DMS114 treated with DMSO at 0.1 percent for 48 hours (cell line): Measurements from ENCODE around the gene STX5.
"Not testable (repeated sequence)": the region's sequence is repeated elsewhere in the genome, so short reads cannot be mapped to it uniquely, and the experiment has no call there.

Source experiments
- DNase-seq: peaks from one replicate; lab custom pipeline; 2025; ENCODE audit not compliant: unreplicated experiment; lab: John Stamatoyannopoulos, UW

STX5 gene

DNA sequence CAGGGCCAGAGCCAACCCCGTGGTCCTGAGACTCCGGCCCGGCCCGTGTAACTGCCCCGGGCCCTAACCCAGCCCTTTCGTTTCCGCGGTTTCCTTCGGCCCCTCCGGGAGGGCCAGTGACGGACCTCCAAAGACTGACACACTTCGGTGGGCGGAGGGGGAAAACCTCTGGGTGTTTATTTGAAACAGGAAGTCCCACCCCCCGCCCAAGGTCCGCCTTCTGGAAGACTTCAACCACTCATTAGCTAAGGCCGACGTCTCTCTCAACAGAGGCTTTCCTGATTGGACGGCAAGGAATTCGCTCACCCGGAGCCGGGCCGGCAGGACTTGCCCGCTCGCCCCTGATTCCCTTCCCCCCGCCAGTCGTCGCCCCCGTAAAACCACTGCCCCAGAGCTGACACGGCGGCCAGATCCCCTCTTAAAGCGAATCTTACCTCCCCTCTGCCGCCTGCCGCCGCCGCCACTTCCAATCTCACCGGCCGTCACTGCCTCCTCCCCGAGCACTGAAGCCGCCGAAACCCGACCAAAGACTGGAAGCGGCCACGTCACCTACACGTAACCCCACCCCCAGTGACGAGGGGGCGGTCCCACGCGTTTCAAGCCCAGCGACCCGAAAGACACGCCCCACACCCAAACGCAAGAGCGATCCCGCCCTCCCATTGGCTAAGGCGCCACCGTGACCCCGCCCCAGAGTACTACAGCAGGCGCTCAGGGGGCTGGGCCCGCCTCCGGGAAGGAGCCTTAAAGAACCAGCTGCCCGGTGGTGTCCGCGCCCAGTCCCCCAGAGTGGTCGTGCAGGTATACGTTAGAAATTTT lies at the start of gene STX5:
Gene STX5 (minus strand): TSS at position 532 of the 816 bp plus-strand sequence. CDS start 808 bp downstream, outside the sequence.
- peak; percentile 95 for DNase-seq

GRCh38 chr11:62880803-62881578 lies 49.1 kb upstream of the STX5 start, which contains the start of gene SLC3A2:
Gene SLC3A2 (plus strand): TSS chr11:62880896. CDS start chr11:62881024, 128 bp downstream.
- DNase-seq: peak; percentile 52

DNA sequence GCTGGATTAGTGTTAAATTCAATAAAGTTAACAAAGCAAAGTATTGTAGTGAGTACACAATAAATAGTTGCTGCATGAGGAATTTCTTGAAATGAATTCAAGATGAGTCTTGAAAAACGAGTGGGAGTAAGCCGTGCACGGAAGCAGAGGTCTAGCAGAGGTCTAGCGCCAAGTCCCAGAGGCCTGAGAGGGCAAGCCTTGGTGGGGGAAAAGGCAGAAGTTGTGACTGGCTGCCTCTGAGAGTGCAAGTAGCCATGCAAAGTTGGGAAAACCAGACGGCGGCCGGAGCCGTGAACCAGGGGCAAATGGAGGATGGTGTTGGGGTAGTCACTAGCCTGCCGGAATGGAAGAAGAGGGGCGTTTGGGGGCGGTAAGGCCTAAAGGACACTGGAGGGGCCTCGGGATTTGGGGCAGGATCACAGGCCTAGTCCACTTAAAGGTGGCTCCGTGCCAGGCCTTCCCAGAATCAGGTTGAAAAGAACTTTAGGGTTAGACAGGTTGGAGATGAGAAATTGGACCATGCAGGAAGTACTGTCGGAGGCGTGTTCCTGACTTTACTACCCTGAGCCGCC lies 48.5 kb upstream of the STX5 start:
- DNase-seq: peak; percentile 55

- DNase-seq: no peak
Observed at GRCh38 chr11:62879235-62879978, 47.6 kb upstream of the STX5 start.

DNA sequence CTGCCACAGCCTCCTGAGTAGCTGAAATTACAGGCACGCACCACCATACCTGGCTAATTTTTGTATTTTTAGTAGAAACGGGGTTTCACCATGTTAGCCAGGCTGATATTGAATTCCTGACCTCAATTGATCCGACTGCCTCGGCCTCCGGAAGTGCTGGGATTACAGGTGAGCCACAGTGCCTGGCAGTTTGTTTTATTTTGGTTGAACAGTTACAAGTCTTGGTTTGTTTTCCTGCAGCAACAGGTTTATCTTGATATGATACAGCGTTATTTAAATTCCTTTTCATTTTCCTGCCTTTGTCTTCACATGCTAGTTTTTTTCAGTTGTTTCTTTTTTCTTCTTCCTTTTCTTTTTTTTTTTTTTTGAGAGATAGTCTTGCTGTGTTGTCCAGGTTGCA lies 44.9 kb upstream of the STX5 start:
- DNase-seq: no peak

GRCh38 chr11:62875698-62876478 lies 44.0 kb upstream of the STX5 start:
- DNase-seq: no peak

DNA sequence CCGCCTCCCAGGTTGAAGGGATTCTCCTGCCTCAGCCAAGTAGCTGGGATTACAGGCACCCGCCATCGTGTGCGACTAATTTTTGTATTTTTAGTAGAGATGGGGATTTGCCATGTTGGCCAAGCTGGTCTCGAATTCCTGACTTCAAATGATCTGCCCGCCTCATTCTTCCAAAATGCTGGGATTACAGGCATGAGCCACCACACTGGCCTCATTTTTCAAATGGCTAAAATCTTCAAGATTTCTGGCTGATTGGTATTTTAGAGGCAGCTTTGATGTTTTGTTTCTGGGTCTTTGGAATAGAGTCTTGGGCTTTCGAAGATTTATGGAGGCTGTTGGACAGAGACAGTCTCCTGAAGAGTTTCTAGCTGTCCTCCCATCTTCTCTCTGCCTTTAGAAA lies 43.0 kb upstream of the STX5 start:
- DNase-seq: no peak

GRCh38 chr11:62865635-62866034 lies 33.8 kb upstream of the STX5 start:
- no peak for DNase-seq

DNA sequence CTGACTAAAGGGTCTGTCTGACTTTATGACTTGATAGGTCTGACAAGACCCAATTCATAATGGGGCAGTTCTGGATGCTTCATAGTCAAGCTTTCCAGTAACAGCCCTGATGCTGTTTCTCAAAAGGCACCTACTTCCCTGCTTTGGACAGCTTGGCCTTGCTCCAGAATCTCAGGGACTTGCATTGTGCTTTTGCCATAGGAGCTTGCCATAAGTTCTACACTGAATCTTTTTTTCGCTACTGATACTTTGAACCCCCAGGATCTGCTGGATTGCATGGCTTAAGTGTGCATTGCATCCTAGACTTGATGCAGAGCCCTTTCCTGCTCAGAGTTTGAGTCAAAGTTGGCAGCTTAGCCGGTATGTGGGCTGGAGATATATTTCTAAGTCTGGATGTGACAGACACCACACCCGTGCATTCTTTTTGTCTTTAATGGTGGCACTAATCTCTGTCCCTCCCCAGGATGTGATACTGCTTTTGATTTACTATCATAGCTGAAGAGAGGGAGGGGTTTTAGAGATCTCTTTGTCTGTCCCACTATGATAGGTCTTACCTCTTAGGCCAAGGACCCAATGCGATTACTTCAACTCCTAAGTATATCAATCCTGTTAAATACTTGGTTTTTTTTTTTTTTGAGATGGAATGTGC lies 32.0 kb upstream of the STX5 start:
- DNase-seq: no peak

- DNase-seq: not testable (repeated sequence)
Observed at GRCh38 chr11:62861564-62862192, 29.8 kb upstream of the STX5 start.

DNA sequence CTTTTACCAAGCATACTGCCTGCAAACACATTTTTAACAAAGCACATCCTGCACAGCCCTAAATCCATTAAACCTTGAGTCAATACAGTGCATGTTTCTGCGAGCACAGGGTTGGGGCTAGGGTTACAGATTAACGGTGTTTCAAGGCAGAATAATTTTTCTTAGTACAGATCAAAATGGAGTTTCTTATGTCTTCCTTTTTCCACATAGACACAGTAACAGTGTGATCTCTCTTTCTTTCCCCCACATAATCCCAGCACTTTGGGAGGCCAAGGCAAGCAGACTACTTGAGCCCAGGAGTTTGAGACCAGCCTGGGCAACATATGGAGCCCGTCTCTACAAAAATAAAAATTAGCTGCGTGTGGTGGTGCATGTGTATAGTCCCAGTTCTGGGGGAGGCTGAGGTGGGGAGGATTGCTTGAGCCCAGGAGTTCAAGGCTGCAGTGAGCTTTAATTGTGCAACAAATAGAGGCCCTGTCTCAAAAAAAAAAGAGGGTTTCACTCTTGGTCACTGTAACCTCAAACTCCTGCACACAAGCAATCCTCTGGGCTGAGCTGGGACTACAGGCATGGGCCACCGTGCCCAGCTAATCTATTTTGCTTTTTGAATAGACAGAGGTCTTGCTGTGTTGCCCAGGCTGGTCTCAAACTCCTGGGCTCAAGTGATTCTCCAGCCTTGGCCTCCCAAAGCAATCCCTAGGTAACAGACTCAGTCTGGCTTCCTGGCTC lies 29.1 kb upstream of the STX5 start:
- DNase-seq: no peak

- not testable (repeated sequence) for DNase-seq
Observed at GRCh38 chr11:62859281-62859703, 27.4 kb upstream of the STX5 start.

DNA sequence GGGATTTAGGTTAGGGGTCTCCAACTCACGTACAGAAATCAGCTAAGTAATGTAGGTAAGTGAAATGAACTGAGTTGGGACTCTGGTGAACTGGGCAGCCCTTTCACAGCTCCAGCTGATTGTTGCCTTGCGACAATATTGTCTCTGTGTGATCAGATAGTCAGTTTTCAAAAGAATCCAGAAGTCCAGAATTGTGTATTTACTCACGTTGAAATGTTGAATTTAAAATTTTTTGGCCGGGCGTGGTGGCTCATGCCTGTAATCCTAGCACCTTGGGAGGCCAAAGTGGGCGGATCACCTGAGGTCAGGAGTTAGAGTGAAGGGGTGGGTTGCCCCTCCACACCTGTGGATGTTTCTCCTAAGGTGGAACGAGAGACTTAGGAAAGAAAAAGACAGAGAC lies 26.4 kb upstream of the STX5 start:
- no peak for DNase-seq

DNA sequence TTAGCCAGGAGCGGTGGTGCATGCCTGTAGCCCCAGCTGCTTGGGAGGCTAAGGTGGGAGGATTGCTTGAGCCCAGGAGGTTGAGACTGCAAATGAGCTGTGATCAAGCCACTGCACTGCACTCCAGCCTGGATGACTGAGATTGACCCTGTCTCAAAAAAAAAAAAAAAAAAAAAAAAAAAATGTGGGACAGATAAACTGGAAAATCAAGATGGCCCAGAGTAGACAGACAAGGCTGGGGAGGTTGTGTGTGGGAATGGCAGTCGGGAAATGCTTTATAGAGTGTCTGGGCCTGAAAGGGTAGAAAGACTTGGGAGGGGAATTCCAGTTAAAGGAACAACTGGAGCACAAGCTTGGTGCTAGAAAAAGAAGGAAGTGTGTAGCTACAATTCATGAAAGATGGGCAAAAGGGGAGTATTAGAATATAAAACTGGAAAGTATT lies 25.7 kb upstream of the STX5 start:
- no peak for DNase-seq

- no peak for DNase-seq
Observed at GRCh38 chr11:62856333-62856895, 24.6 kb upstream of the STX5 start.

DNA sequence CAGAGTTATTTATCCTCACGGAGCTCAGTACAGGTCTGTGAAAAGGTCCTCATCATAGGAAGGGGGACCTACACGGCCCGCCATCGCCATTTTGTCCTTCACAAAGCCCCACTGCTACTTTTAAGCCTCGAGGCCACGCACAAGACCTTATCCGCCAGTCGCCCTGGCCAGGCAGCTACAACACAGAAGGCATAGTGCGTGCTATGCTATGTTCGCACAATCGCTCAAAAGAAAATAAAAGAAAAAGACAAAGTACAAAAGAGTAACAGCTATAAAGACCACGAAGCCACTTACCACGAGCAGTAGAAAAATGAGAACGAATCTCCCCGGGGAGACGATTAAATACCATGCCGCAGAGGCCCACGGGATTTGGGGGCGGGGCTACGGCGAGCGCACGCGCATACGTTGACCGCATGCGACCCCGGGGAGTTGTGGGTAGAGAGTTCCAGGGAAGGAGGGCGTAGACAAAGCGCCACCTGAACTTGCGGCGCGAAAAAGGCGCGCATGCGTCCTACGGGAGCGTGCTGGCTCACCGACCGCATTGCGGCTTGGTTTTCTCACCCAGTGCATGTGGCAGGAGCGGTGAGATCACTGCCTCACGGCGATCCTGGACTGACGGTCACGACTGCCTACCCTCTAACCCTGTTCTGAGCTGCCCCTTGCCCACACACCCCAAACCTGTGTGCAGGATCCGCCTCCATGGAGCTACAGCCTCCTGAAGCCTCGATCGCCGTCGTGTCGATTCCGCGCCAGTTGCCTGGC lies 23.9 kb upstream of the STX5 start:
- peak; percentile 95 for DNase-seq

GRCh38 chr11:62854825-62855570 lies 23.1 kb upstream of the STX5 start:
- DNase-seq: no peak
